GM23338 (cell line): ENCODE measurements around the gene PRDM1. TPM values are rescaled to one million over a fixed set of nuclear protein-coding genes. Genes with fewer than 3 reads are reported as not detected.

Experiments
- ATAC-seq: fragments of 200-7000 bp; cut with Tn5 transposase; 3 replicates; pipeline ENCODE4 v1.9.1; 2020
- DNase-seq: peaks from one replicate; pipeline ENCODE4 v3.0.0-alpha.2; 2015; ENCODE audit warnings: low spot score
- H2AFZ ChIP-seq: fragments of 200-600 bp; sonication (generic); 2 replicates; pipeline ENCODE4 v1.8.0; 2016; ENCODE audit warnings: antibody characterized with exemption, mild to moderate bottlenecking, moderate library complexity
- H3F3A ChIP-seq: fragments of 200-600 bp; sonication (generic); replicated peaks from 2 replicates; pipeline ENCODE4 v1.8.0; 2017; ENCODE audit warnings: antibody characterized with exemption, mixed run types, low read depth
- H3K27ac ChIP-seq: fragments of 200-600 bp; sonication (generic); 2 replicates; pipeline ENCODE4 v1.6.1; 2016; ENCODE audit warnings: low read depth
- H3K27me3 ChIP-seq: fragments of 200-600 bp; sonication (generic); 2 replicates; pipeline ENCODE4 v1.8.0; 2016; ENCODE audit warnings: mild to moderate bottlenecking, mixed run types, moderate library complexity; ENCODE audit not compliant: insufficient read depth
- H3K36me3 ChIP-seq: fragments of 200-600 bp; sonication (generic); 2 replicates; pipeline ENCODE4 v1.8.0; 2016; ENCODE audit warnings: mild to moderate bottlenecking; ENCODE audit not compliant: insufficient read depth
- H3K4me1 ChIP-seq: fragments of 200-600 bp; sonication (generic); 2 replicates; pipeline ENCODE4 v1.8.0; 2016; ENCODE audit warnings: mild to moderate bottlenecking, moderate library complexity; ENCODE audit not compliant: insufficient read depth
- H3K4me2 ChIP-seq: fragments of 200-600 bp; sonication (generic); 2 replicates; pipeline ENCODE4 v1.7.1; 2017; ENCODE audit warnings: mixed run types
- H3K4me3 ChIP-seq: fragments of 200-600 bp; sonication (generic); 2 replicates; pipeline ENCODE4 v1.6.1; 2016; ENCODE audit warnings: mixed run types
- H3K79me2 ChIP-seq: fragments of 200-600 bp; sonication (generic); replicated peaks from 2 replicates; pipeline ENCODE4 v1.8.0; 2017; ENCODE audit warnings: mild to moderate bottlenecking; ENCODE audit not compliant: insufficient read depth
- H3K9me2 ChIP-seq: fragments of 200-600 bp; sonication (generic); 2 replicates; pipeline ENCODE4 v1.8.0; 2017; ENCODE audit not compliant: insufficient read depth
- H4K20me1 ChIP-seq: fragments of 200-600 bp; sonication (generic); replicated peaks from 2 replicates; pipeline ENCODE4 v1.8.0; 2017; ENCODE audit warnings: mild to moderate bottlenecking; ENCODE audit not compliant: insufficient read depth
- H3K27ac Mint-ChIP-seq: 2 replicates; pipeline ENCODE4 v1.8.0; 2020; ENCODE audit warnings: inconsistent platforms, mild to moderate bottlenecking, moderate library complexity, mixed read lengths
- H3K27me3 Mint-ChIP-seq: 3 replicates; pipeline ENCODE4 v1.8.0; 2022; ENCODE audit warnings: low read depth, mild to moderate bottlenecking, moderate library complexity, mixed read lengths, inconsistent platforms; ENCODE audit not compliant: insufficient read depth, poor library complexity
- H3K36me3 Mint-ChIP-seq: 3 replicates; pipeline ENCODE4 v1.8.0; 2021; ENCODE audit warnings: low read depth, mild to moderate bottlenecking, inconsistent platforms, moderate library complexity, mixed read lengths
- H3K4me1 Mint-ChIP-seq: 3 replicates; pipeline ENCODE4 v1.8.0; 2020; ENCODE audit warnings: mild to moderate bottlenecking, inconsistent platforms, mixed read lengths
- H3K4me3 Mint-ChIP-seq: 3 replicates; pipeline ENCODE4 v1.8.0; 2021; ENCODE audit warnings: moderate library complexity, mild to moderate bottlenecking, inconsistent platforms, mixed read lengths
- H3K9me3 Mint-ChIP-seq: 3 replicates; pipeline ENCODE4 v1.8.0; 2020; ENCODE audit warnings: moderate library complexity, mild to moderate bottlenecking, inconsistent platforms, mixed read lengths
- CREB1 ChIP-seq: fragments of 250-450 bp; sonication (Bioruptor Pico); IDR thresholded peaks from 2 replicates; pipeline ENCODE4 v1.5.0; 2020; ENCODE audit warnings: low read depth, mild to moderate bottlenecking, moderate library complexity
- EZH2 ChIP-seq: fragments of 200-600 bp; sonication (generic); IDR thresholded peaks from one replicate; pipeline ENCODE4 v1.8.0; 2017; ENCODE audit warnings: antibody characterized with exemption, mild to moderate bottlenecking, low read depth; ENCODE audit not compliant: unreplicated experiment
- EZH2phosphoT487 ChIP-seq: fragments of 200-600 bp; sonication (generic); IDR thresholded peaks from one replicate; pipeline ENCODE4 v1.8.1; 2018; ENCODE audit warnings: antibody characterized with exemption; ENCODE audit not compliant: unreplicated experiment
- JUNB ChIP-seq: IDR thresholded peaks from one replicate; pipeline ENCODE4 v1.6.1; 2016; ENCODE audit warnings: antibody characterized with exemption; ENCODE audit not compliant: unreplicated experiment
- NANOG ChIP-seq: IDR thresholded peaks from 2 replicates; pipeline ENCODE4 v1.6.1; 2016; ENCODE audit warnings: antibody characterized with exemption, borderline replicate concordance
- POLR2AphosphoS5 ChIP-seq: IDR thresholded peaks from 2 replicates; pipeline ENCODE4 v1.6.1; 2016; ENCODE audit warnings: antibody characterized with exemption, low read depth
- STAT1 ChIP-seq: IDR thresholded peaks from one replicate; pipeline ENCODE4 v1.6.1; 2016; ENCODE audit warnings: antibody characterized with exemption; ENCODE audit not compliant: unreplicated experiment
- ZNF114 ChIP-seq: fragments of 250-450 bp; sonication (Bioruptor Pico); IDR thresholded peaks from 2 replicates; pipeline ENCODE4 v1.5.0; 2020; ENCODE audit warnings: mild to moderate bottlenecking, moderate library complexity
- ZNF331 ChIP-seq: fragments of 250-450 bp; sonication (Bioruptor Pico); IDR thresholded peaks from 2 replicates; pipeline ENCODE4 v1.5.0; 2020; ENCODE audit warnings: low read depth, mild to moderate bottlenecking, moderate library complexity
- ZNF462 ChIP-seq: fragments of 250-450 bp; sonication (Bioruptor Pico); IDR thresholded peaks from 2 replicates; pipeline ENCODE4 v1.5.0; 2020; ENCODE audit warnings: mild to moderate bottlenecking, moderate library complexity
- polyA plus RNA-seq: library from polyadenylated mRNA; unstranded; fragments of >200 nt; fragmentation: Nextera tagmentation; extraction: Ambion mirVana; gene quantifications from 2 replicates; pipeline ENCODE4 v1.2.1, GENCODE V29; 2016
- total RNA-seq: library from RNA; depleted of rRNA; stranded (reverse); fragments of >200 nt; shearing (Covaris generic); gene quantifications from 2 replicates; pipeline ENCODE4 v1.2.3, GENCODE V29; 2014
- TF ChIP-seq, protein P1 (sequence below): IDR thresholded peaks from 2 replicates; pipeline ENCODE4 v1.6.1; 2016; ENCODE audit warnings: antibody characterized with exemption
- TF ChIP-seq, protein P2 (sequence below), 2 experiments: fragments of 200-600 bp in 1 of 2; sonication (generic) in 1 of 2; conservative IDR thresholded peaks; 2 replicates each; pipeline versions ENCODE4 v1.5.1 to v1.6.1; 2016 to 2017; ENCODE audit warnings: antibody characterized with exemption in 2 of 2, low read depth in 2 of 2, mild to moderate bottlenecking in 2 of 2, moderate library complexity in 1 of 2
- TF ChIP-seq, protein P3 (sequence below): IDR thresholded peaks from one replicate; pipeline ENCODE4 v1.6.1; 2018; ENCODE audit warnings: antibody characterized with exemption; ENCODE audit not compliant: unreplicated experiment

PRDM1 gene
- total and polyA plus RNA-seq, 2 experiments from 2014 or later, result 0.65 to 0.73 TPM

- ATAC-seq, result no peak
- no peaks in the 10 kb centered on the region for H3K36me3 Mint-ChIP-seq
- no peak overlapping the region for H2AFZ ChIP-seq
These were observed 29.3 kb upstream of the PRDM1 start for GRCh38 chr6:106056746-106057390.

More at GRCh38 chr6:106056746-106057390, 29.3 kb upstream of the PRDM1 start:
- Mint-ChIP-seq H3K27ac (no peak overlapping the region), H3K9me3 (no peaks in the 10 kb centered on the region), H3K4me3 (no peak overlapping the region), H3K27me3 (no peaks in the 10 kb centered on the region), H3K4me1 (peaks cover 19% of the 10 kb centered on the region)
- H3K27me3 ChIP-seq, result no peaks in the 10 kb centered on the region
- no peaks in the 10 kb centered on the region for H3K79me2 ChIP-seq
- H3K4me1 ChIP-seq, result peaks cover 19% of the 10 kb centered on the region
- H4K20me1 ChIP-seq, result no peaks in the 10 kb centered on the region
- no peak for DNase-seq
- no peak overlapping the region for H3K27ac ChIP-seq
- 0 out of 2 replicates have a peak, but pooled peaks cover 6% of the 10 kb centered on the region for H3K9me2 ChIP-seq
- no peak overlapping the region for H3K4me2 ChIP-seq
- TF ChIP-seq, protein P1, sequence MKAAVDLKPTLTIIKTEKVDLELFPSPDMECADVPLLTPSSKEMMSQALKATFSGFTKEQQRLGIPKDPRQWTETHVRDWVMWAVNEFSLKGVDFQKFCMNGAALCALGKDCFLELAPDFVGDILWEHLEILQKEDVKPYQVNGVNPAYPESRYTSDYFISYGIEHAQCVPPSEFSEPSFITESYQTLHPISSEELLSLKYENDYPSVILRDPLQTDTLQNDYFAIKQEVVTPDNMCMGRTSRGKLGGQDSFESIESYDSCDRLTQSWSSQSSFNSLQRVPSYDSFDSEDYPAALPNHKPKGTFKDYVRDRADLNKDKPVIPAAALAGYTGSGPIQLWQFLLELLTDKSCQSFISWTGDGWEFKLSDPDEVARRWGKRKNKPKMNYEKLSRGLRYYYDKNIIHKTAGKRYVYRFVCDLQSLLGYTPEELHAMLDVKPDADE, result no peak
- no peak for TF ChIP-seq ZNF462 (CRISPR knock-in tag)
- no peak for TF ChIP-seq NANOG
- no peak for TF ChIP-seq STAT1
- TF ChIP-seq EZH2, result no peak
- TF ChIP-seq, protein P2, sequence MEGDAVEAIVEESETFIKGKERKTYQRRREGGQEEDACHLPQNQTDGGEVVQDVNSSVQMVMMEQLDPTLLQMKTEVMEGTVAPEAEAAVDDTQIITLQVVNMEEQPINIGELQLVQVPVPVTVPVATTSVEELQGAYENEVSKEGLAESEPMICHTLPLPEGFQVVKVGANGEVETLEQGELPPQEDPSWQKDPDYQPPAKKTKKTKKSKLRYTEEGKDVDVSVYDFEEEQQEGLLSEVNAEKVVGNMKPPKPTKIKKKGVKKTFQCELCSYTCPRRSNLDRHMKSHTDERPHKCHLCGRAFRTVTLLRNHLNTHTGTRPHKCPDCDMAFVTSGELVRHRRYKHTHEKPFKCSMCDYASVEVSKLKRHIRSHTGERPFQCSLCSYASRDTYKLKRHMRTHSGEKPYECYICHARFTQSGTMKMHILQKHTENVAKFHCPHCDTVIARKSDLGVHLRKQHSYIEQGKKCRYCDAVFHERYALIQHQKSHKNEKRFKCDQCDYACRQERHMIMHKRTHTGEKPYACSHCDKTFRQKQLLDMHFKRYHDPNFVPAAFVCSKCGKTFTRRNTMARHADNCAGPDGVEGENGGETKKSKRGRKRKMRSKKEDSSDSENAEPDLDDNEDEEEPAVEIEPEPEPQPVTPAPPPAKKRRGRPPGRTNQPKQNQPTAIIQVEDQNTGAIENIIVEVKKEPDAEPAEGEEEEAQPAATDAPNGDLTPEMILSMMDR (conservative IDR thresholded peaks at IDR 0.05; ENCODE audit: low read depth in 2 of 2), result no peak
- TF ChIP-seq, protein P3, sequence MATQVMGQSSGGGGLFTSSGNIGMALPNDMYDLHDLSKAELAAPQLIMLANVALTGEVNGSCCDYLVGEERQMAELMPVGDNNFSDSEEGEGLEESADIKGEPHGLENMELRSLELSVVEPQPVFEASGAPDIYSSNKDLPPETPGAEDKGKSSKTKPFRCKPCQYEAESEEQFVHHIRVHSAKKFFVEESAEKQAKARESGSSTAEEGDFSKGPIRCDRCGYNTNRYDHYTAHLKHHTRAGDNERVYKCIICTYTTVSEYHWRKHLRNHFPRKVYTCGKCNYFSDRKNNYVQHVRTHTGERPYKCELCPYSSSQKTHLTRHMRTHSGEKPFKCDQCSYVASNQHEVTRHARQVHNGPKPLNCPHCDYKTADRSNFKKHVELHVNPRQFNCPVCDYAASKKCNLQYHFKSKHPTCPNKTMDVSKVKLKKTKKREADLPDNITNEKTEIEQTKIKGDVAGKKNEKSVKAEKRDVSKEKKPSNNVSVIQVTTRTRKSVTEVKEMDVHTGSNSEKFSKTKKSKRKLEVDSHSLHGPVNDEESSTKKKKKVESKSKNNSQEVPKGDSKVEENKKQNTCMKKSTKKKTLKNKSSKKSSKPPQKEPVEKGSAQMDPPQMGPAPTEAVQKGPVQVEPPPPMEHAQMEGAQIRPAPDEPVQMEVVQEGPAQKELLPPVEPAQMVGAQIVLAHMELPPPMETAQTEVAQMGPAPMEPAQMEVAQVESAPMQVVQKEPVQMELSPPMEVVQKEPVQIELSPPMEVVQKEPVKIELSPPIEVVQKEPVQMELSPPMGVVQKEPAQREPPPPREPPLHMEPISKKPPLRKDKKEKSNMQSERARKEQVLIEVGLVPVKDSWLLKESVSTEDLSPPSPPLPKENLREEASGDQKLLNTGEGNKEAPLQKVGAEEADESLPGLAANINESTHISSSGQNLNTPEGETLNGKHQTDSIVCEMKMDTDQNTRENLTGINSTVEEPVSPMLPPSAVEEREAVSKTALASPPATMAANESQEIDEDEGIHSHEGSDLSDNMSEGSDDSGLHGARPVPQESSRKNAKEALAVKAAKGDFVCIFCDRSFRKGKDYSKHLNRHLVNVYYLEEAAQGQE, result no peak
- TF ChIP-seq EZH2phosphoT487, result no peak
- TF ChIP-seq CREB1, result no peak
- no peak for TF ChIP-seq ZNF114 (CRISPR knock-in tag)
- no peak for TF ChIP-seq ZNF331 (CRISPR knock-in tag)
- TF ChIP-seq POLR2AphosphoS5, result no peak
- no peak for TF ChIP-seq JUNB
- H3F3A ChIP-seq, result no peaks in the 10 kb centered on the region
- no peaks in the 10 kb centered on the region for H3K36me3 ChIP-seq
- no peak overlapping the region for H3K4me3 ChIP-seq
